HG03342 (cell line): ENCODE data around the gene ZNF48.

ENCODE experiments used
- ATAC-seq: cut with Tn5 transposase; IDR thresholded peaks from one replicate; pipeline ENCODE4 v1.9.1; 2021; ENCODE audit warnings: mild to moderate bottlenecking, moderate library complexity; ENCODE audit not compliant: unreplicated experiment

Gene ZNF48

GRCh38 chr16:30401768-30402425 lies 6.7 kb downstream of the ZNF48 start:
- ATAC-seq, result no peak

GRCh38 chr16:30406795-30407101 lies 11.5 kb downstream of the ZNF48 start:
- peak; percentile 5 for ATAC-seq

GRCh38 chr16:30407102-30407803 lies 12.0 kb downstream of the ZNF48 start, which contains the start of gene ZNF771:
TSS of gene ZNF771 (plus strand) at chr16:30407606. CDS start at chr16:30408054, 448 bp downstream.
- ATAC-seq, result peak; percentile 63

DNA sequence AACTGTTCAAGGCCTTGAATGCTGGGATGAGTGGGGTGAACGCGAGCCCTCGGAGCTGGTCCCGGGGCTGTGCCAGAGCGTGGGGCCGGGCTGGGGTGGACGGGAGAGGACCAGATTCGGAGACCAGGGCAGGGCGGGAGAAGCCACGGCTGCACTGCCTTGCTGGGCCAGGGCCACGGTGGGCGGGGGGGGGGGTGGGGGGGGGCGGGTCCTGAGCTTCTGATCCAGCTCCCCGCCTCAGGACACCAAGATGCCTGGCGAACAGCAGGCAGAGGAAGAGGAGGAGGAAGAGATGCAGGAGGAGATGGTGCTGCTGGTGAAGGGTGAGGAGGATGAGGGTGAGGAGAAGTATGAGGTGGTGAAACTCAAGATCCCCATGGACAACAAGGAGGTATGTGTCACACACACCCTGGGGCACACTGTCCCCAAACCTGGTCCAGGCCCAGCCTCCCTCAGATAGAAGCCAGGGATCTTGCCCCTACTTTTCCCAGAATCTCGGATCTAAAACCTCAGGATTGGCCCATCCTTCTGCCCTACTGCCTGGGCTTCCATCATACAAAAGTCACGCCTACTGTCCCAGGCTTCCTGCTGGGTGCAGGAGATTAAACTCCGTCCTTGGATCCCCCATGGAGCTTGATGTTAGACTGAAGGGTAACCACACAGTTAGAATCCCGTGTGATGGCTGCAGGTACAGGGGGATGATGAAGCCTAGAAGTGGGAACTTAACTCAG lies 12.7 kb downstream of the ZNF48 start:
- ATAC-seq, result peak; percentile 3

- ATAC-seq, result peak; percentile 44
Observed at GRCh38 chr16:30409125-30410060, 14.2 kb downstream of the ZNF48 start.

- no peak for ATAC-seq
Observed at GRCh38 chr16:30413112-30413806, 18.0 kb downstream of the ZNF48 start.

DNA sequence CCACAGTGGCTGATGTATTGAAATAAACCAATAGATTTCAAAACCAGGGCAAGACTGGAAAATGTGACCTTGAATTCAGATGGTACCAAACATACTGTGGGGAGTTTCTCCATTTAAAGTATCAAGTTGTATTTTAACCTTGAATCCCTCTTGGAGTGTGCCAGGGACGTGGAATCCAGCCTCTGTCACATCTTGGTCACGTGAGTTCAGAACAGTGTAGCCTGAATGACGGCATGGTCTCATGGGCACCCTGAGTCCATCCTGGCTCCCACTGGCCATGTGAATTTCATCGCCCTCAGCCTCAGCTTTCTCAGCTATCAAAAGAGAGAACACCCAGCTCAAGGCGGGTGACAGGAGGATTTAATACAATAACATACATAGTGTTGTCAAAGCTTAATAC lies 18.9 kb downstream of the ZNF48 start:
- no peak for ATAC-seq

- ATAC-seq, result no peak
Observed at GRCh38 chr16:30416047-30416603, 20.9 kb downstream of the ZNF48 start.

DNA sequence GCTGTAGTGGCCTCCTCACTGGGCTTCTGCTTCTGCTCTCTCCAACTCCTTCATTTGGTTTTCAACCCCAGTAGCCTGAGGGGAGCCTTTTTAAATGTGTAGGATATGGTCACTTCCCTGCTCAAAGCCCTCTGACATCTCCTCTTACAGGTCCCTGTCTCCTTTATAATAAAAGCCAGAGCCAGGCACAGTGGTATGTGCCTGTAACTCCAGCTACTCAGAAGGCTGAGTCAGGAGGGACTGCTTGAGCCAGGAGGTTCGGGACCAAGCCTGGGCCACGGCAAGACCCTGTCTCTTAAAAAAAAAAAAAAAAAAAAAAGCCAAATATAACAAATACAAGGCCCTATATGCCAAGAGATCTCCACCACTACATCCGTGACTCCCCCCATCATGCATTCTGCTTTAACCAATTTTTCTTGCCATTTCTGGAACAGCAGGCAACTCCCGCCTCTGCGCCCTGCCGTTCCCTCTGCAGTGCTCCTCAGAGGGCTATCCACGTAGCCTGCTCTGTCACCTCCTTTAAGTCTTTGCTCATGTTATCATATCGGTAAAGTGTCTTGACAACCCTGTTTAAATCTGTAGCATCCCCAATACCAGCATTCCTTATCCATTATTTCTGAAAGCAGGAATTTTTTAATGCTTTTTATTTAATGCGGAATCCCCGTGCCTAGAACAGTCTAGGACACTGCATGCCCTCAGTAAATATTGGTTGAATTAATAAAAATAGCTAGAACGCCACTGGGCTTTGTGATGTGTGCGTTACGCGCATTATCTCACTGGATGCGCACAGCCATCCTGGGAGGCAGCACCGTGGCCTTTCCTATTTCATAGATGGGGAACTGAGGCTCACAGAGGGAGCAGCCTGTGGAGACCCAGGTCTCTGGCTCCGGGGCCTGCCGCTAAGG lies 21.7 kb downstream of the ZNF48 start:
- no peak for ATAC-seq

GRCh38 chr16:30417529-30418349 lies 22.5 kb downstream of the ZNF48 start:
- peak; percentile 63 for ATAC-seq

- no peak for ATAC-seq
Observed at GRCh38 chr16:30418350-30419181, 23.3 kb downstream of the ZNF48 start.

DNA sequence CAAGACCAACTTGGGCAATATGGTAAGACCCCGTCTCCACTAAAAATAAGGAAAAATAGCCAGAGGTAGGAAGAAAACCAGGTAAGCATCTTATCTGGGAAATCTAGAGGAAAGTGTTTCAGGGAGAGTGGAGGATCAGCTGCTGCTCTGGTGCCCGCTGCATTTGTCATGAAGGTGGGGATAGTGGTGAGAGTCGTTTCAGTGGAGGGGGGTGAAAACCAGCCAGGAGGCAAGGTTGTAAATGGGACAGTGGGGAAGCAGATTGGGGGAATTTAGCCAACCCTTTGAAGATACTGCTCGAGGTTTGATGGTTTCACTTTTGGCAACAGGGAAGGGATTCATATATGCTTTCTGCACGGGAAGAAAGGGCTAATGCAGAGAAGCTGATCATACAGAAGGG lies 25.8 kb downstream of the ZNF48 start:
- ATAC-seq, result no peak

DNA sequence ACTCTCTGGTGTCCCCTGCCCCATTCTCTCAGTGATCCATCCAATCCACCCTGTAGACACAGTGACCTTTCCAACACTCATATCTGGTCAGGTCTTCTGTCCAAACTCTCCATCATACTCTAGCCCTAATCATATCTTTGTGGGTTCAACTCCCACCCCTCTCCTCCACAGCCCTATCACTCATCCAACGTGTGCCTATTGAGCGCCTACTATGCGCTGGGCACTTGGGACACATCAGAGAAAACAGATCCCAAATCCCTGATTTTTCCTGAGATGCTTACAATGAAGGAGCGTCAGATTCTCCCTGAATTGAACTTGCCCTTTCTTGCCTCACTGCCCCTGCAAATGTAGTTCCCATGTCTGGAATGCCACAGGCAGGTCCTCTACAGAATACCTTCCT lies 32.8 kb downstream of the ZNF48 start:
- no peak for ATAC-seq

- no peak for ATAC-seq
Observed at GRCh38 chr16:30429418-30429677, 34.1 kb downstream of the ZNF48 start.

DNA sequence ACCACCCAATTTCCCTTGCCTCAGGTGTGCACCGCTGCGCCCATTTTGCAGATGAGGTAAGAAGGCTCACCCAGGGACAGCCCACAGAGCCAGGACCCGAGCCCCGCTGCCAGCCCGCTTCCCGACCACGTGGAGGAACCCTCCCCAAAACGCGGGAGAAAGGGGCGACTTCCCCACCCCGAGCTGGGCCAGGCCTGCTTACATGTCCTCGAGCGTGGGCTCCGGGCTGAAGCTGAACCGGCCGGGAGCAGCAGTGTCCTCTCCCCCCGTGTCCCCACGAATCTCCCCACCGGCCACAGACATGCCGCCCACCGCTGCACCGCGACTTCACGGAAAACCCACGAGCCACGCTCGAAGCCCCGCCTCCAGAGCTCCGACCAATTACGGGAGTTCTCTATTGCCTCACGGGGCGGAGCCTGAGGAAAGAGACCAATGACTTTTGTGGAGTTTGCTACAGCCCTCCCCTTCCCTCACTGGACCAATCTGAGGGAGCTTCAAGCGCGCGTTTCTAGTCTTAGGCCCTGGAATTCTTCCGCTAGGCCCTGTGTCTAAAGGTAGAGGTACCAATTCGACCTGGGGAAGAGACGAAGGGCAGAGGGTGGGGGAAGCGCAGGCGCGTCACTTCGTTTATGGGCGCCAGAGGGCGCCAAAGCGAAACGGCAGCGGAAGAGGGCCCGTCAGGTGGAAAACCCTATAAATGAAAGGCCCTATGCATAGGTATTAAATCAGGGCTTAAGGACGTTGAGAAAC lies 34.6 kb downstream of the ZNF48 start, which contains the start of gene DCTPP1:
Gene DCTPP1, minus strand, starts transcription at position 353 of the 750 bp plus-strand sequence. Its CDS starts 50 bp downstream, at position 303.
- peak; percentile 95 for ATAC-seq

- ATAC-seq, result peak; percentile 1
Observed at GRCh38 chr16:30430428-30430970, 35.3 kb downstream of the ZNF48 start.
